H1 (cell line): Measurements from ENCODE around the gene WDR37. TPM values are rescaled to one million over a fixed set of nuclear protein-coding genes. Genes with fewer than 3 reads are reported as not detected.
A peak's percentile ranks its signal among the peaks of the same experiment; 100 is the strongest.

Source experiments
- CTCF ChIA-PET: fragments of 300-600 bp; sonication (Branson Sonifier 250); formaldehyde crosslinking; loops from one replicate; lab custom pipeline; 2021; ENCODE audit not compliant: partially characterized antibody; lab: Charles Lee
- POLR2A ChIA-PET: fragments of 300-600 bp; sonication (Branson Sonifier 250); formaldehyde crosslinking; loops from one replicate; lab custom pipeline; 2021; ENCODE audit warnings: inconsistent platforms; ENCODE audit not compliant: partially characterized antibody; lab: Charles Lee
- DNase-seq, 2 experiments: peaks; one replicate each; pipeline versions ENCODE4 v3.0.0 to v3.0.0-alpha.2; 2010 to 2022; ENCODE audit warnings: low spot score in 2 of 2, low read depth in 1 of 2, mixed read lengths in 1 of 2
- FAIRE-seq: peaks from 2 replicates; lab custom pipeline; 2011; peaks lifted over from hg19 to GRCh38; lab: Jason Lieb, UNC
- H2AFZ ChIP-seq: 2 replicates; pipeline ENCODE4 v1.8.1; 2012; ENCODE audit warnings: low read length, inconsistent platforms
- H2AK5ac ChIP-seq: 2 replicates; pipeline ENCODE4 v1.6.1; 2013; ENCODE audit warnings: low read depth, low read length
- H2BK120ac ChIP-seq: replicated peaks from 2 replicates; pipeline ENCODE3; 2013; ENCODE audit warnings: low read depth, low read length, inconsistent platforms
- H2BK12ac ChIP-seq: 2 replicates; pipeline ENCODE4 v1.6.1; 2013; ENCODE audit warnings: low read depth, low read length
- H2BK15ac ChIP-seq: 2 replicates; pipeline ENCODE4 v1.6.1; 2013; ENCODE audit warnings: low read length
- H2BK20ac ChIP-seq: 2 replicates; pipeline ENCODE4 v1.6.1; 2013; ENCODE audit warnings: low read length
- H2BK5ac ChIP-seq: 2 replicates; pipeline ENCODE4 v1.6.1; 2013; ENCODE audit warnings: low read depth, low read length
- H3K14ac ChIP-seq: 2 replicates; pipeline ENCODE4 v1.6.1; 2013; ENCODE audit warnings: inconsistent platforms; ENCODE audit not compliant: insufficient read length
- H3K18ac ChIP-seq: 2 replicates; pipeline ENCODE4 v1.6.1; 2013; ENCODE audit warnings: low read length; ENCODE audit errors: extremely low read depth
- H3K23ac ChIP-seq: 2 replicates; pipeline ENCODE4 v1.6.1; 2013; ENCODE audit warnings: inconsistent platforms; ENCODE audit not compliant: insufficient read length
- H3K23me2 ChIP-seq: 2 replicates; pipeline ENCODE4 v1.6.1; 2013; ENCODE audit warnings: low read depth, low read length
- H3K27ac ChIP-seq: 2 replicates; pipeline ENCODE4 v1.6.1; 2011; ENCODE audit warnings: low read depth, low read length, inconsistent platforms
- H3K27me3 ChIP-seq, 4 experiments: replicated peaks in 1 of 4; 1 replicate in 1 of 4; 2 replicates in 3 of 4; pipeline versions ENCODE4 v1.6.1 to v1.8.1; 2011 to 2013; ENCODE audit warnings: low read length in 3 of 4, mild to moderate bottlenecking in 3 of 4, inconsistent platforms in 2 of 4, mixed read lengths in 2 of 4, moderate library complexity in 1 of 4; ENCODE audit not compliant: control insufficient read depth in 3 of 4, insufficient read depth in 3 of 4; ENCODE audit errors: extremely low read depth in 1 of 4
- H3K36me3 ChIP-seq, 4 experiments: 2 replicates each; pipeline versions ENCODE4 v1.6.1 to v1.8.1; 2011 to 2013; ENCODE audit warnings: mild to moderate bottlenecking in 4 of 4, low read length in 3 of 4, moderate library complexity in 2 of 4, control low read depth in 1 of 4, inconsistent platforms in 1 of 4; ENCODE audit not compliant: insufficient read depth in 4 of 4, control insufficient read depth in 2 of 4
- H3K4ac ChIP-seq: replicated peaks from 2 replicates; pipeline ENCODE3; 2013; ENCODE audit warnings: low read length, low read depth, mixed read lengths, inconsistent platforms; ENCODE audit not compliant: insufficient read length
- H3K4me1 ChIP-seq, 4 experiments: replicated peaks in 1 of 4; 1 replicate in 1 of 4; 2 replicates in 3 of 4; pipeline versions ENCODE4 v1.6.1 to v1.8.1; 2011 to 2013; ENCODE audit warnings: low read length in 3 of 4, inconsistent platforms in 2 of 4, mixed read lengths in 1 of 4; ENCODE audit not compliant: insufficient read depth in 4 of 4, control insufficient read depth in 3 of 4
- H3K4me2 ChIP-seq, 2 experiments: 2 replicates each; pipeline versions ENCODE4 v1.6.1 to v1.8.1; 2011 to 2013; ENCODE audit warnings: low read depth in 2 of 2, low read length in 2 of 2, control low read depth in 1 of 2, inconsistent platforms in 1 of 2, mild to moderate bottlenecking in 1 of 2; ENCODE audit not compliant: insufficient read depth in 1 of 2
- H3K4me3 ChIP-seq, 4 experiments: fragments of 200-600, 300-600 bp in 1 of 4; sonication (generic), shearing (Covaris generic), sonication (Bioruptor Twin) in 1 of 4; 2 replicates each; pipeline versions ENCODE4 v1.5.1 to v1.8.1; 2011 to 2016; ENCODE audit warnings: low read length in 4 of 4, low read depth in 3 of 4, control low read depth in 2 of 4, inconsistent platforms in 2 of 4, mild to moderate bottlenecking in 2 of 4, mixed read lengths in 1 of 4, moderate library complexity in 1 of 4; ENCODE audit not compliant: insufficient read depth in 2 of 4; ENCODE audit errors: extremely low read depth in 1 of 4
- H3K56ac ChIP-seq: replicated peaks from 2 replicates; pipeline ENCODE3; 2013; ENCODE audit warnings: low read depth, mild to moderate bottlenecking, mixed read lengths, low read length, inconsistent platforms; ENCODE audit not compliant: insufficient read length
- H3K79me1 ChIP-seq: 2 replicates; pipeline ENCODE4 v1.6.1; 2013; ENCODE audit warnings: low read depth, low read length, control low read depth
- H3K79me2 ChIP-seq, 2 experiments: 2 replicates each; pipeline versions ENCODE4 v1.6.1 to v1.8.1; 2012 to 2013; ENCODE audit warnings: low read length in 2 of 2, mild to moderate bottlenecking in 2 of 2, inconsistent platforms in 1 of 2; ENCODE audit not compliant: insufficient read depth in 2 of 2, control insufficient read depth in 1 of 2
- H3K9ac ChIP-seq, 4 experiments: replicated peaks in 1 of 4; 1 replicate in 1 of 4; 2 replicates in 3 of 4; pipeline versions ENCODE4 v1.6.1 to v1.8.1; 2011 to 2013; ENCODE audit warnings: low read depth in 3 of 4, low read length in 3 of 4, control low read depth in 2 of 4, mild to moderate bottlenecking in 2 of 4, moderate library complexity in 2 of 4, inconsistent platforms in 1 of 4; ENCODE audit errors: extremely low read depth in 1 of 4
- H3K9me3 ChIP-seq, 2 experiments: 2 replicates each; pipeline versions ENCODE4 v1.6.1 to v1.8.1; 2012 to 2013; ENCODE audit warnings: mild to moderate bottlenecking in 2 of 2, moderate library complexity in 2 of 2, control low read depth in 1 of 2, inconsistent platforms in 1 of 2, low read depth in 1 of 2, low read length in 1 of 2, mixed read lengths in 1 of 2; ENCODE audit not compliant: insufficient read depth in 2 of 2
- H4K20me1 ChIP-seq, 2 experiments: replicated peaks in 1 of 2; 2 replicates each; pipeline versions ENCODE3 to v1.8.1; 2011 to 2013; ENCODE audit warnings: inconsistent platforms in 2 of 2, low read length in 2 of 2, mild to moderate bottlenecking in 1 of 2; ENCODE audit not compliant: insufficient read depth in 2 of 2, control insufficient read depth in 1 of 2
- H4K5ac ChIP-seq: 2 replicates; pipeline ENCODE4 v1.6.1; 2013; ENCODE audit warnings: low read length, low read depth, mixed read lengths, inconsistent platforms; ENCODE audit not compliant: insufficient read length
- H4K8ac ChIP-seq: 2 replicates; pipeline ENCODE4 v1.8.0; 2013; ENCODE audit warnings: mild to moderate bottlenecking, moderate library complexity, low read length, inconsistent platforms; ENCODE audit not compliant: insufficient read depth; ENCODE audit errors: extremely low read depth
- H4K91ac ChIP-seq: replicated peaks from 2 replicates; pipeline ENCODE3; 2013; ENCODE audit warnings: low read length, mixed read lengths, inconsistent platforms; ENCODE audit not compliant: insufficient read length
- EP300 ChIP-seq, 2 experiments: IDR thresholded peaks; 1 replicate in 1 of 2; 2 replicates in 1 of 2; pipeline ENCODE4 v1.6.1; 2011 to 2012; ENCODE audit warnings: low read depth in 2 of 2, low read length in 2 of 2, mild to moderate bottlenecking in 2 of 2, borderline replicate concordance in 1 of 2, inconsistent platforms in 1 of 2, moderate library complexity in 1 of 2
- WGBS, 2 experiments: shearing (Covaris generic) in 1 of 2; methylation state at CpG; one replicate each; pipeline versions ENCODE4 v1.1.6 to v1.1.7; 2013 to 2015; ENCODE audit warnings: low lambda C conversion rate in 2 of 2, mixed read lengths in 2 of 2, inconsistent platforms in 1 of 2, low coverage in 1 of 2, missing lambda C conversion rate in 1 of 2; ENCODE audit not compliant: insufficient replicate concordance in 2 of 2, insufficient coverage in 1 of 2, insufficient read length in 1 of 2; ENCODE audit errors: extremely low coverage in 1 of 2, missing lambda C conversion rate in 1 of 2; 5-methylcytosine and 5-hydroxymethylcytosine counted together
- polyA plus RNA-seq, 7 experiments: library from polyadenylated mRNA; depleted of rRNA in 3 of 7; stranded (reverse) in 5 of 7; unstranded in 2 of 7; fragments of >200 nt in 5 of 7; fragments of 200-250 nt in 2 of 7; gene quantifications; 1 replicate in 5 of 7; 2 replicates in 1 of 7; 4 replicates in 1 of 7; pipeline versions ENCODE4 v1.2.1 to v1.2.3, GENCODE V29; 2011 to 2013; ENCODE audit warnings: missing spikeins in 2 of 7, mixed read lengths in 2 of 7
- total RNA-seq: library from RNA; stranded (reverse); fragmentation: NEBNext Ultra II Directional; extraction: Animal tissue kit (Norgen Biotek cat#: 25700); gene quantifications from 2 replicates; pipeline ENCODE4 v1.2.1, GENCODE V29; 2021

Gene WDR37
- total and polyA plus RNA-seq, 2 of the 8 experiments (the other 6 are each of a cell fraction or from before 2014, with no cell fraction given): 9.6 to 12.0 TPM

DNA sequence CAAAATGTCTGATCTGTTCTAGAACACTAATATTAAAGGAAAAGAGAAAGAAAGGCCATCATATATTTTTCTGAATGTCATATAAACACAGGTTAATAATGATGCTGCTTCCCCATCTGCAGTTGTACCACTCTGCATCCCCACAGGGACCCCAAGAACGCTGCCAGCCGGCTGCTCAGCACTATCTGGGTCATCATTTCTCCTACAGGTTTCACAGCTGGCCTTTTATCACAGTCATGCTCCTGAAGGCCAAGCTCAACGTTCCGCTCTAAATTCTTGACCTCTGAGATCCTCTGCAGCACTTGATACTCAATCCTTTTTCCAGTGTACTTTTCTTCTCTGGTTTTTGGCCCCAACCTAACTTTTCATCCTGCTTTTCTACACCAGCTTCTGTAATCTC is 12.0 kb upstream of the WDR37 start:
- Histone ChIP-seq H3K23me2 (no peaks in the 10 kb centered on the region; the same call in 1 of the 2 replicates), H3K27me3 (no peaks in the 10 kb centered on the region), H3K56ac (no peak overlapping the region), H3K18ac (no peak overlapping the region), H2BK12ac (no peak overlapping the region), H3K4me2 (no peak overlapping the region; a peak in 1 of 4 replicates), H2BK20ac (no peak overlapping the region), H3K27ac (no peak overlapping the region), H4K20me1 (peaks cover 7 to 30% of the 10 kb centered on the region in 2 experiments), H2BK5ac (no peak overlapping the region), H3K14ac (no peak overlapping the region), H4K91ac (no peak overlapping the region), H4K5ac (no peak overlapping the region), H3K4me1 (peaks cover 0 to 5% (median 2%) of the 10 kb centered on the region in 4 experiments; a peak in 3 of 7 replicates), H3K79me1 (peaks cover 10% of the 10 kb centered on the region; the same call in 1 of the 2 replicates), H3K79me2 (peaks cover 21 to 48% of the 10 kb centered on the region in 2 experiments), H3K4ac (no peak overlapping the region), H4K8ac (no peak overlapping the region), H2AK5ac (no peak overlapping the region), H3K9ac (peak overlapping the region in 2 of 4 experiments; percentile 33 to 43; a peak in 3 of 7 replicates), H2BK120ac (no peak overlapping the region), H3K9me3 (no peaks in the 10 kb centered on the region), H2AFZ (no peak overlapping the region), H3K23ac (no peak overlapping the region), H2BK15ac (no peak overlapping the region), H3K4me3 (no peak overlapping the region), H3K36me3 (peaks cover 3 to 55% (median 30%) of the 10 kb centered on the region in 4 experiments; a peak in 7 of 8 replicates)
- DNase-seq (no peak), FAIRE-seq (no peak)
- CTCF ChIA-PET: interaction anchor here (1.0 kb wide), 1 partner anchor 255 kb away, joined by 3 read pairs; no protein-coding TSS in a partner anchor
- POLR2A ChIA-PET: interaction anchor here (1.0 to 1.8 kb wide), 3 partner anchors 12 to 51 kb away, joined by 3 to 4 read pairs (median 3); partner anchors contain the start of gene WDR37
- WGBS, 2 experiments: 90% methylated on average over 4 of the region's 4 CpGs; no CpG with 5 or more reads in 1 of the 2 experiments
- no peak for TF ChIP-seq EP300 (IDR thresholded peaks at IDR 0.05; ENCODE audit: borderline replicate concordance in 1 of 2, low read depth in 2 of 2, low read length in 2 of 2)
